ENCODE measurements around the gene CKAP2L.

GRCh38 chr2:112687522-112687921, 76.9 kb downstream of the CKAP2L start:
- TF ChIP-seq CTCF (IDR thresholded peaks at IDR 0.05; ENCODE audit: extremely low read depth in 1 of 2, insufficient read depth in 1 of 2, low read depth in 1 of 2, low read length in 2 of 2): no peak
- TF ChIP-seq EZH2 (IDR thresholded peaks at IDR 0.05; ENCODE audit: borderline replicate concordance, low read depth, low read length, severe bottlenecking): no peak
- TF ChIP-seq POLR2A (IDR thresholded peaks at IDR 0.05; ENCODE audit: low read depth, low read length): no peak
- TF ChIP-seq POLR2AphosphoS5 (IDR thresholded peaks at IDR 0.05; ENCODE audit: insufficient read depth, low read depth, low read length): no peak
- no peak for TF ChIP-seq GATA2 (IDR thresholded peaks at IDR 0.05; ENCODE audit: insufficient read depth, insufficient read length, low read depth, low read length)
- no peak for TF ChIP-seq MAX (IDR thresholded peaks at IDR 0.05; ENCODE audit: insufficient read depth, insufficient read length)

Data from endothelial cell of umbilical vein (primary cell).